ENCODE measurements around the gene DALRD3.

DALRD3 gene

DNA sequence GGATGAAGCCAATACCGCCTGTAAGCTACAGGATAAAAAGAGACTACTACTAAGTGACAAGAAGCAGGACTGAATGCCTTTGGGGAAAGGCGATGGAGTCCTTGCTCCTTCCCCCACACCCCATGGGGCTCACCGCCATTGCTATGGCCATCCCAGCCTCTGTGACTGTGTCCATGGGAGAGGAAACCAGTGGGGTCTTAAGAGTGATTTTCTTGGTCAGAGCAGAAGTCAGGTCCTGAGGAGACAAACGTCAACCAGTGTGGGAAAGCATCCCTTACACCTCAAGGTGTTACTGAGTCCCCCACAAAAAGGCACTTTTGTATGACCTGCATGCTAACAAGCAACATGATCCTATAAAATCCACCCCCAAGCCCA lies 9.9 kb upstream of the DALRD3 start:
- 0 out of 2 replicates have a peak, but pooled peaks cover 5% of the 10 kb centered on the region for H3K4me1 ChIP-seq (ENCODE audit: insufficient read depth, low read length)
- H3K9ac ChIP-seq (ENCODE audit: low read depth, low read length) = peak overlapping the region; percentile 89
- peak overlapping the region; percentile 86 for H3K4me3 ChIP-seq (ENCODE audit: low read length)
- no peaks in the 10 kb centered on the region for H3K9me3 ChIP-seq (ENCODE audit: insufficient read depth, low read depth, low read length)
- H3K36me3 ChIP-seq (ENCODE audit: insufficient read depth, low read depth, low read length) = peaks cover 88% of the 10 kb centered on the region
- H3K27me3 ChIP-seq (ENCODE audit: insufficient read depth, low read length) = no peaks in the 10 kb centered on the region
- no peak overlapping the region for H3K27ac ChIP-seq (ENCODE audit: low read length)

DNA sequence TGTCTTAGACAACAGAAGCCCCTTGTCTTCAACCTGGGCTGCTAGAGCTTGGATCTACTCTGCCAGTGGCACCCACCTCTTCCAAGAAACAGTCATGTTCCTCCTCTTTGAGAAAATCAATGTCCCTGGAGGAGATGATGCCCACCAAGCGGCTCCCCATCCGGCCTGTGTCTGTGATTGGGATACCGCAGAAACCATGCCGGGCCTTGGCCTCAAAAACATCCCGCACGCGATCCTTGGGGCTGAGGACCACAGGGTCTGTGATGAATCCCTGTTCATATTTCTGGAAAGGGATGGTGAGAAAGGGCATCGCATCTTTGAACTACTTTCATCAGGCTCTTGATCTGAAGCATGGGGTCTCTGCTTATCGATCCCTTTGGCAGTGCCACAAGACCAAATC lies 9.3 kb upstream of the DALRD3 start:
- Histone ChIP-seq H3K4me1 (ENCODE audit: insufficient read depth, low read length) (0 out of 2 replicates have a peak, but pooled peaks cover 5% of the 10 kb centered on the region), H3K9me3 (ENCODE audit: insufficient read depth, low read depth, low read length) (no peaks in the 10 kb centered on the region), H3K36me3 (ENCODE audit: insufficient read depth, low read depth, low read length) (peaks cover 86% of the 10 kb centered on the region), H3K27me3 (ENCODE audit: insufficient read depth, low read length) (no peaks in the 10 kb centered on the region), H3K27ac (ENCODE audit: low read length) (no peak overlapping the region), H3K9ac (ENCODE audit: low read depth, low read length) (no peak overlapping the region), H3K4me3 (ENCODE audit: low read length) (0 out of 2 replicates have a peak overlapping the region, but pooled peaks have one; percentile 86)

DNA sequence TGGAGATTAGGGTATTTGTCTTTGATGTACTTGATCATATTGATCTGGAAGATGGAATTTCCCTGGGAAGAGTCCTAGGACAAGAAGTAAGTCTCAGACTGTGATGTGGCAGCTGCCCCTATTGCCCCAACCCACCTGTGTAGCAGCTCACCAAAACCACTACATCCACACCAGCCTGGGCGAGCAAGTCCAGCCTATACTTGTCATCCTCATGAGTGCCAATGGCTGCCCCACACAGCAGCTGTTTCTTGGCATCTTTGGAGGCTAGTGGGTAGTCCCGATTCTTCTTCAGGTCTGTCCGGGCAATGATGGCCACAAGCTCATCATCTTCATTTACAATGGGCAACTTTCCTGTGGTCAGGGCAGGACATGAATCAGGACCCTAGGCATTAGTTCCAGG lies 8.2 kb upstream of the DALRD3 start:
- Histone ChIP-seq H3K36me3 (ENCODE audit: insufficient read depth, low read depth, low read length) (peaks cover 75% of the 10 kb centered on the region), H3K4me1 (ENCODE audit: insufficient read depth, low read length) (0 out of 2 replicates have a peak, but pooled peaks cover 5% of the 10 kb centered on the region), H3K27ac (ENCODE audit: low read length) (no peak overlapping the region), H3K9ac (ENCODE audit: low read depth, low read length) (no peak overlapping the region), H3K4me3 (ENCODE audit: low read length) (no peak overlapping the region), H3K27me3 (ENCODE audit: insufficient read depth, low read length) (no peaks in the 10 kb centered on the region), H3K9me3 (ENCODE audit: insufficient read depth, low read depth, low read length) (no peaks in the 10 kb centered on the region)

DNA sequence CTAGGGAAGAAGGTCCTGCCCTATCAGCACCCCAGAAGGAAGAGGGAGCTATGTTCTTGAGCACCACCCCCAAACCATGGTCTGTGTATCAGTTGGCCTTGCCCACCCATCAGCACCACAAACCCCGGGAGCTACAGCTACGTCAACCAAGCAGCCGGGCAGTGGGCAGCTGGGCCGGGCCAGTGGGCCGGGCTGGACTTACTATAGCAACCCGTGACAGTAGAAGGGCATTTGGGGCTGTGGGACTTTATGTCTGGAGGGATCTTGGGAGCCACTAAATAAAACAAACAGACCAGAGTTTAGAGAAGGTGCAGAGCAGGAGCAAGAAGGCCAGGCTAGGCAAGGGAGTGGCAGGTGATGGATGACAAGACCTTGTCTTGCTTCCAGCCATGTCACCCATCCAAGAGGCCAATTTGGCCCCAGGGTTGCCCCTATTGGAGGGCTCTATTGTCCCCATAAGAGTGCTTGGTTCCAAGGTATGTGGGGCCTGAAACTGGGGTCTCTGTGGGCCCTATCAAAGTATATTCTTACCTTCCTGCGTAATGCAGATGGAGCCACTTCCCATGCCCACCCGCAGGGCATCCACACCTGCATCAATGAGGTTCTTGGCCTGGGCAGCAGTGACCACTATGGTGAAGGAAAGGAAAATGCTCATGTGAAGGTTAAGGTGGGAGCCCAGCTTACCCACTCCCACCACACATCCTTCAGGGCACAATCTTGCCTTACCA lies 7.6 kb upstream of the DALRD3 start:
- Histone ChIP-seq H3K27ac (ENCODE audit: low read length) (no peak overlapping the region), H3K4me1 (ENCODE audit: insufficient read depth, low read length) (0 out of 2 replicates have a peak, but pooled peaks cover 5% of the 10 kb centered on the region), H3K36me3 (ENCODE audit: insufficient read depth, low read depth, low read length) (peaks cover 70% of the 10 kb centered on the region)

DNA sequence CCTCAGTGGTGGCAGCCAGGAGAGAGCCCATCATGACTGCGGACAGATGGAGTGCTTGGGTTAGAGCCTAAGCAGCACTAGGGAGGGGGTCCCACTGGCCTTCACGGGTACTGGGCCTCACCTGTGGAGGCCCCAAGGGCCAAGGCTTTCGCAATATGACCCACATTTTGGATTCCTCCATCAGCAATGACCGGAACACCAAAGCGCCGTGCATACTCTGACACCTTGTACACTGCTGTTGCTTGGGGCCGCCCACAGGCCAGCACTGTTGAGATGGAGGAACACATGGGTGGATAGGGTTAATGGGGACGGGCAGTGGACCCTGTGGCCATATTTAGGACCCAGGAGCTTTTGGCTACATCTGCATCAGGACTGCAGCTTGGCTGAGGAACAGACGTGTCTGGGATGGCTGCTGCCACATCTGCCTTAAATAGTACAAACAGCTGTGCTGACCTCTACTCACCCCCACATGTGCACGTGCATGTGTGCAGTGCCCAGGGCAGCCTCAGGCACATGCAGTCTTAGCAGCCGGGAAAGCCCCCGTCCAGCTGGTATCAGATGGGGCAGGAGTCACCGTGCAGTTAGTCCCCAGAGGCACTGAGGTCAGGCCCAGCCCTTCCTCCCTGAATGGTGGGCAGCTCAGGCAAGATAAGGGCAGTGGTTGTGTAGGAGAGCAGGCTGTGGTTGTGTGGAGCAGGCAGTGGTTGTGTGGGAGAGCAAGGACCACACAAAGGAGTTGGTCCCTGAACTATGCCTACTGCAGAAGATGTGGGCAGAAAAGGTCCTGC lies 6.8 kb upstream of the DALRD3 start:
- H3K9ac ChIP-seq (ENCODE audit: low read depth, low read length) = no peak overlapping the region
- H3K27me3 ChIP-seq (ENCODE audit: insufficient read depth, low read length) = no peaks in the 10 kb centered on the region
- 0 out of 2 replicates have a peak, but pooled peaks cover 5% of the 10 kb centered on the region for H3K4me1 ChIP-seq (ENCODE audit: insufficient read depth, low read length)
- no peaks in the 10 kb centered on the region for H3K9me3 ChIP-seq (ENCODE audit: insufficient read depth, low read depth, low read length)
- H3K36me3 ChIP-seq (ENCODE audit: insufficient read depth, low read depth, low read length) = peaks cover 62% of the 10 kb centered on the region
- H3K4me3 ChIP-seq (ENCODE audit: low read length) = no peak overlapping the region
- no peak overlapping the region for H3K27ac ChIP-seq (ENCODE audit: low read length)

More for the DNA sequence above, 7.6 kb upstream of the DALRD3 start:
- Histone ChIP-seq H3K9me3 (ENCODE audit: insufficient read depth, low read depth, low read length) (no peaks in the 10 kb centered on the region), H3K9ac (ENCODE audit: low read depth, low read length) (no peak overlapping the region), H3K27me3 (ENCODE audit: insufficient read depth, low read length) (no peaks in the 10 kb centered on the region), H3K4me3 (ENCODE audit: low read length) (no peak overlapping the region)

DNA sequence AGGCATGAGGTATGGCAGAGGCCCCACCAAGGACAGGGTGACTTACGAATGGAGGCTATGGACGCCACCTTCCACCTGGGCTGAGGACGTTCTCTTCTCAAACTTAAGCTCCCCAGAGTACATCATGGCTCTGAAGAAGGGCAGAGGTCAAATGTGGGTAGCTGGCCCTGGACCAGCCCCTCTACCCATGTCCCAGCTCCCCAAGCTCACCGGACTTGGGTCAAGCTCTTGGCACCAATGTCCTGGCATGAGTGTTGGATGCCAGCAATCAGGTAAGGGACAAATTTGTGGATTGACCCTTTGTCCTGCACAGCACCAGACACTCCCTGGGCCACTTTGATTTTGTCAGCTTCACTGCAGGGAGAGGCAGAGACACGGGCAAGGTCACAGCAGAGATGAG lies 6.1 kb upstream of the DALRD3 start:
- H3K4me1 ChIP-seq (ENCODE audit: insufficient read depth, low read length) = 0 out of 2 replicates have a peak, but pooled peaks cover 5% of the 10 kb centered on the region
- no peaks in the 10 kb centered on the region for H3K27me3 ChIP-seq (ENCODE audit: insufficient read depth, low read length)
- H3K9ac ChIP-seq (ENCODE audit: low read depth, low read length) = no peak overlapping the region
- H3K4me3 ChIP-seq (ENCODE audit: low read length) = no peak overlapping the region
- H3K36me3 ChIP-seq (ENCODE audit: insufficient read depth, low read depth, low read length) = peaks cover 55% of the 10 kb centered on the region
- H3K9me3 ChIP-seq (ENCODE audit: insufficient read depth, low read depth, low read length) = no peaks in the 10 kb centered on the region
- no peak overlapping the region for H3K27ac ChIP-seq (ENCODE audit: low read length)

DNA sequence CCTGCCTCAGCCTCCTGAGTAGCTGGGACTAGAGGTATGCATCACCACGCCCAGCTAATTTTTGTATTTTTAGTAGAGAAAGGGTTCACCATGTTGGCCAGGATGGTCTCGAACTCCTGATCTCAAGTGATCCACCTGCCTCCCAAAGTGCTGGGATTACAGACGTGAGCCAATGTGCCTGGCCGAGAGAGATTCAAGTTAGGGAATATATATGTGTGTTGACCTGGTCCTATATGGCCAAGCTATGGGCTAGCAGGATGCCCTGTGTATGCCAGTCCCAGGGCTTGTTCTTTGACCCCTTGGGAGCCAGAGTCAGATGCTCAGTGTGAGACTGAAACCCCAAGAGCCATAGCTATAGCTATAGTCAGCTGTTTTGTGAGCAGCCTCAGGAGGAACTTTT lies 5.4 kb upstream of the DALRD3 start:
- peaks cover 55% of the 10 kb centered on the region for H3K36me3 ChIP-seq (ENCODE audit: insufficient read depth, low read depth, low read length)
- H3K4me1 ChIP-seq (ENCODE audit: insufficient read depth, low read length) = peaks cover 5% of the 10 kb centered on the region; the same call in 1 of the 2 replicates
- no peak overlapping the region for H3K9ac ChIP-seq (ENCODE audit: low read depth, low read length)
- no peak overlapping the region for H3K4me3 ChIP-seq (ENCODE audit: low read length)
- no peaks in the 10 kb centered on the region for H3K27me3 ChIP-seq (ENCODE audit: insufficient read depth, low read length)
- H3K9me3 ChIP-seq (ENCODE audit: insufficient read depth, low read depth, low read length) = no peaks in the 10 kb centered on the region
- no peak overlapping the region for H3K27ac ChIP-seq (ENCODE audit: low read length)

DNA sequence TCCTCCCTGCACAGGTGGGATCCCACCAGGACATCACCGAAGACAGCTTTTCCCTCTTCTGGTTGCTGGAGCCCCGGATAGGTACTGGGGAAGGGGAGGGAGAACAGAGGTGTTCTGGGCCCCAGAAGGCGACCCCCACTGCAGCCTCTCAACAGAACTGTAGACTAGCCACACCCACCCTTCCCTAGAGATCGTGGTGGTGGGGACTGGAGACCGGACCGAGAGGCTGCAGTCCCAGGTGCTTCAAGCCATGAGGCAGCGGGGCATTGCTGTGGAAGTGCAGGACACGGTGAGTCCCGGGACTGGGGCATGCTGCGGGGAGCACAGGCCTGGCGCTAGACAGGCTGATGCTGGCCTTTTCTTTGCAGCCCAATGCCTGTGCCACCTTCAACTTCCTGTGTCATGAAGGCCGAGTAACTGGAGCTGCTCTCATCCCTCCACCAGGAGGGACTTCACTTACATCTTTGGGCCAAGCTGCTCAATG lies 4.3 kb upstream of the DALRD3 start:
- H3K9me3 ChIP-seq (ENCODE audit: insufficient read depth, low read depth, low read length) = no peaks in the 10 kb centered on the region
- peak overlapping the region; percentile 94 for H3K9ac ChIP-seq (ENCODE audit: low read depth, low read length)
- H3K36me3 ChIP-seq (ENCODE audit: insufficient read depth, low read depth, low read length) = peaks cover 49% of the 10 kb centered on the region
- no peaks in the 10 kb centered on the region; the same call in 1 of the 2 replicates for H3K4me1 ChIP-seq (ENCODE audit: insufficient read depth, low read length)
- no peaks in the 10 kb centered on the region for H3K27me3 ChIP-seq (ENCODE audit: insufficient read depth, low read length)
- peak overlapping the region; percentile 18 for H3K27ac ChIP-seq (ENCODE audit: low read length)
- H3K4me3 ChIP-seq (ENCODE audit: low read length) = peak overlapping the region; percentile 98

DNA sequence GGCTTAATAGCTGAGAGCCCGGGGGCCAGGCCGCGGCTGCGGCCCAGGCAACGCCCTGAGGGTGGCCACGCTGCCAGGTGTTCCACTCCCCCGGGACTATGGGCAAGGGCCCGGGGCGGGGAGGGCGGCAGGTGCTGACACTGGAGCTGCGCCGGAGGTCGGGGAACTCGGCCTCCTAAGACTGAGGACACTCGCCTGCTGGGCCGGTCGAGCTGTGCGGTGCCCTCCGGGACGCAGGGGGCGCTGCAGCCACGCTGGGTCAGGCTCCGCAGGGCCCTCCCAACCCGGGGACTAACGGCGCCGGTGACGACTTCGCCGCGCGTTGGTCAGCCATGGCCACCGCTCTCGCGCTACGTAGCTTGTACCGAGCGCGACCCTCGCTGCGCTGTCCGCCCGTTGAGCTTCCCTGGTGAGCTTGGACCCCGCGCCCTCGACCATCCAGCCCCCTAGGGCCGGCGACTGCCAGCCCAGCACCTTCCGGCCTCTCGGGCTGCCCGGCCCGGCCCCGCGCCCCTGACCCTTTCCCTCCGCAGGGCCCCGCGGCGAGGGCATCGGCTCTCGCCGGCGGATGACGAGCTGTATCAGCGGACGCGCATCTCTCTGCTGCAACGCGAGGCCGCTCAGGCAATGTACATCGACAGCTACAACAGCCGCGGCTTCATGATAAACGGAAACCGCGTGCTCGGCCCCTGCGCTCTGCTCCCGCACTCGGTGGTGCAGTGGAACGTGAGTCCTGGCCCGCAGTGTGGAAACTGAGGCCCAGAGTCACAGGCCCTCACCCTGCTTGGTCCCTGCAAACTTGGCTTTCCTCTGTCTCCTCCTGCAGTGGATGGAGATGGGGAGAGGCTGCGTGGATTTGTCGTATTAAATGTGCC lies 3.7 kb upstream of the DALRD3 start, which contains the start of gene NDUFAF3:
Gene NDUFAF3 (plus strand): TSS at position 309 of the 875 bp plus-strand sequence. CDS start 24 bp downstream, at position 333.
- Histone ChIP-seq H3K27ac (ENCODE audit: low read length) (peak within 1 kb of the TSS; percentile 92), H3K36me3 (ENCODE audit: insufficient read depth, low read depth, low read length) (peaks cover 42% of the 10 kb centered on the region), H3K27me3 (ENCODE audit: insufficient read depth, low read length) (no peaks in the 10 kb centered on the region), H3K9me3 (ENCODE audit: insufficient read depth, low read depth, low read length) (no peaks in the 10 kb centered on the region), H3K9ac (ENCODE audit: low read depth, low read length) (peak within 1 kb of the TSS; percentile 94), H3K4me1 (ENCODE audit: insufficient read depth, low read length) (no peaks in the 10 kb centered on the region; the same call in 1 of the 2 replicates), H3K4me3 (ENCODE audit: low read length) (peak within 1 kb of the TSS; percentile 98)

DNA sequence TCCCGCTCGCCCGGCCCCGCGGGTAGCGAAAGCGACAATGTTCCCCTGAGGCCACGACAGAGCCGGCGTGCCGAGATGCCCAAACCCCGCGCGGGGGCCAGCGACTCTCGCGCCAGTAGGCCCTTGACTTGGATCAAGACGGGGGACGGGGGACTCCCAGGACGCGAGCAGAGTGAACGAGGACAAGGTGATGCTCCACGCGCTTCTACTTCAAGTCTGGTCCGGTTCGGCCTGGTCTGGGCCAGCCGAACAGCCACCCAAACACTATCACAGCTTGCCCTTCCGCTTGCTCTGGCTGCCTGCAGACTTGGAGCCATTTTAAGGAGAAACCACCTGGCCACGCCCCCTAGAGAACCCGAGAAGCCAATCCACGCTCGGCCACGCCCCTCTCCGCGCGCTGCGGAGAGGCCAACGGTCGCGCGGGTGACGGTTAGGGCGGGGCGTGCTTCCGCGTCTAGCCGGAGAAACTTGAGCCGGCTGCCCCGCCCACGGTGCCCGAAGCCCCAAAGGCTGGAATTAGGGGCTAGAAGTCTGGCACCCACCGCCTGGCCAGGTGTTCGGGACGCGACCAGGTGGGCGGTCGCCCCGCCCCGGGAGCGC lies 2.9 kb upstream of the DALRD3 start:
- Histone ChIP-seq H3K27ac (ENCODE audit: low read length) (peak overlapping the region; percentile 92), H3K4me3 (ENCODE audit: low read length) (peak overlapping the region; percentile 98), H3K9me3 (ENCODE audit: insufficient read depth, low read depth, low read length) (no peaks in the 10 kb centered on the region), H3K36me3 (ENCODE audit: insufficient read depth, low read depth, low read length) (peaks cover 41% of the 10 kb centered on the region), H3K9ac (ENCODE audit: low read depth, low read length) (peak overlapping the region; percentile 94), H3K4me1 (ENCODE audit: insufficient read depth, low read length) (no peaks in the 10 kb centered on the region; the same call in 1 of the 2 replicates), H3K27me3 (ENCODE audit: insufficient read depth, low read length) (no peaks in the 10 kb centered on the region)

All from iPS-20b (cell line).